TTC549 (cell line): ENCODE results near the gene CRYGA.
A peak's percentile ranks its signal among the peaks of the same experiment; 100 is the strongest.
"Not testable (repeated sequence)": the region's sequence is repeated elsewhere in the genome, so short reads cannot be mapped to it uniquely, and the experiment has no call there.

ENCODE experiments used
- FAIRE-seq: peaks from 2 replicates; lab custom pipeline; 2012; peaks lifted over from hg19 to GRCh38; lab: Jason Lieb, UNC

Gene CRYGA

DNA sequence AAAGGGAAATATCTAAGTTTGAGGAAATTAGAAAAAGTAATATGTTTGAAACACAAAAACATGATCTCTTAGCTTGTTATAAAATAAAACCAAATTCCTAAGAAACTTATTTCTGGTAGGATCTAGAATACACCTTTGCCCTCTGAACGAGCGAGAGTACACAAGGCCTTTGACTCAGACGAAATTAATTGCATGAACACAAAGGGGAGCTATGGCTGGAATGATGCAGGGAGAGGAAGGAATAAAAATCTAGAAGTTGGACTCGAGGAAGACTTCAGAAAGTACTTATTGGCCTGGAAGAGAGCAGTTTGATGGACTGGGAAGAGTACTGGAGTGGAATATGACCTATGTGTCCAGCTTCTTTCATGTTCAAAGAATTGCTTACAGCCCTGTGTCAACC is 38.1 kb downstream of the CRYGA start:
- FAIRE-seq = no peak

- FAIRE-seq = not testable (repeated sequence)
Measured at GRCh38 chr2:208124013-208124715, 39.2 kb downstream of the CRYGA start, which contains the start of gene CRYGD. Gene CRYGD (minus strand): TSS chr2:208124524. CDS start chr2:208124473, 51 bp downstream.

DNA sequence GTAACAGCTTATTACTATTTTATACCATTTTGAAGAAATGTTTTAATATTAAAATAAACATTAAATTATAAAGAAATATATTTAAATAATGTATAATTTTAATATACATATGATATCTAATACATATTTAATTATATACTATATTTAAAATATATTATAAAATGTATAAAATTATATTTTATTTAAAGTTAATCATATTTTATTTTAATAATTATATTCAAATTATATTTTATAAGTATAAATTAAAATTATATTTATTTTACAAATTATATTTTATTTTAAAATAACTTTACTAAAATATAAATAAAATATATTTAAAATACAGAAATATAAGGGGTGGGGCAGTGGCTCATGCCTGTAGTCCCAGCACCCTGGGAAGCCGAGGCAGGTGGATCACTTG is 41.1 kb downstream of the CRYGA start:
- FAIRE-seq = peak; percentile 99

GRCh38 chr2:208118918-208119317 is 44.5 kb downstream of the CRYGA start:
- FAIRE-seq = no peak

DNA sequence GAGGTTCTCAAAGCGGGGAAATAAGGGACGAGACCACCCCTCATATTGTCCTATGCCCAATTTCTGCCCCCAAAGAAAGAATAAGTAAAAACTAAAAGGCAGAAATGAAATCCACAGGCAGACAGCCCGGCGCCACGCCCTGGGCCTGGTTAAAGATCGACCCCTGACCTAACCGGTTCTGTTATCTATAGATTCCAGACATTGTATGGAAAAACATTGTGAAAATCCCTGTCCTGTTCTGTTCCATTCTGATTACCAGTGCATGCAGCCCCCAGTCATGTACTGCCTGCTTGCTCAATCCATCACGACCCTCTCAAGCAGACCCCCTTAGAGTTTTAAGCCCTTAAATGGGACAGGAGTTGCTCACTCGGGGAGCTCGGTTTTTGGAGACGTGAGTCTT is 46.0 kb downstream of the CRYGA start:
- not testable (repeated sequence) for FAIRE-seq

GRCh38 chr2:208112969-208113368 is 50.4 kb downstream of the CRYGA start:
- no peak for FAIRE-seq

- FAIRE-seq = not testable (repeated sequence)
Measured at GRCh38 chr2:208112273-208112745, 51.1 kb downstream of the CRYGA start.
